MCF 10A (cell line): Measurements from ENCODE around the gene VSIG10L2. TPM values are rescaled to one million over a fixed set of nuclear protein-coding genes. Genes with fewer than 3 reads are reported as not detected.

Experiments
- BruUV-seq: library from RNA; stranded (reverse); fragments of 400-500 nt; replicated peaks from 2 replicates; lab custom pipeline; 2021; lab: Mats Ljungman, UMichigan
- CTCF ChIA-PET: fragments of 300-600 bp; sonication (Branson Sonifier 250); formaldehyde crosslinking; extraction: SDS; loops from one replicate; lab custom pipeline; 2021; ENCODE audit warnings: antibody characterized with exemption, inconsistent platforms; lab: Yijun Ruan, JAX
- POLR2A ChIA-PET: fragments of 300-600, 350-650 bp; sonication (Branson Sonifier 250); formaldehyde crosslinking; extraction: SDS; loops from one replicate; lab custom pipeline; 2020; ENCODE audit warnings: antibody characterized with exemption, inconsistent platforms; lab: Yijun Ruan, JAX
- DNase-seq: peaks from one replicate; pipeline ENCODE4 v3.0.0-alpha.2; 2018; ENCODE audit not compliant: unreplicated experiment
- H3K27ac Mint-ChIP-seq: one replicate; pipeline ENCODE4 v1.8.0; 2022; ENCODE audit warnings: mild to moderate bottlenecking, low read depth, mixed read lengths; ENCODE audit not compliant: unreplicated experiment
- H3K27me3 Mint-ChIP-seq: one replicate; pipeline ENCODE4 v1.8.0; 2022; ENCODE audit warnings: mixed read lengths; ENCODE audit not compliant: insufficient read depth, unreplicated experiment
- H3K36me3 Mint-ChIP-seq: one replicate; pipeline ENCODE4 v1.8.0; 2022; ENCODE audit warnings: mild to moderate bottlenecking, moderate library complexity, mixed read lengths; ENCODE audit not compliant: insufficient read depth, unreplicated experiment
- H3K4me1 Mint-ChIP-seq: one replicate; pipeline ENCODE4 v1.8.0; 2022; ENCODE audit warnings: mixed read lengths; ENCODE audit not compliant: insufficient read depth, unreplicated experiment
- H3K4me3 Mint-ChIP-seq: one replicate; pipeline ENCODE4 v1.8.0; 2022; ENCODE audit warnings: mild to moderate bottlenecking, moderate library complexity, mixed read lengths; ENCODE audit not compliant: unreplicated experiment
- H3K9me3 Mint-ChIP-seq: one replicate; pipeline ENCODE4 v1.8.0; 2022; ENCODE audit warnings: mixed read lengths; ENCODE audit not compliant: unreplicated experiment
- intact Hi-C: fragments of 100-400 bp; cut with micrococcal nuclease; formaldehyde crosslinking; loops from 2 replicates; pipeline ENCODE4 v1.14.1; 2022
- total RNA-seq: library from RNA; stranded (reverse); gene quantifications from 2 replicates; pipeline ENCODE4 v1.2.3, GENCODE V29; 2022
- TF ChIP-seq, protein P1 (sequence below): fragments of 200-600 bp; IDR thresholded peaks from one replicate; pipeline ENCODE4 v1.8.0; 2022; ENCODE audit warnings: antibody characterized with exemption, mild to moderate bottlenecking; ENCODE audit not compliant: unreplicated experiment

VSIG10L2 gene
- total RNA-seq, 1 experiment from 2014 or later: not detected

DNA sequence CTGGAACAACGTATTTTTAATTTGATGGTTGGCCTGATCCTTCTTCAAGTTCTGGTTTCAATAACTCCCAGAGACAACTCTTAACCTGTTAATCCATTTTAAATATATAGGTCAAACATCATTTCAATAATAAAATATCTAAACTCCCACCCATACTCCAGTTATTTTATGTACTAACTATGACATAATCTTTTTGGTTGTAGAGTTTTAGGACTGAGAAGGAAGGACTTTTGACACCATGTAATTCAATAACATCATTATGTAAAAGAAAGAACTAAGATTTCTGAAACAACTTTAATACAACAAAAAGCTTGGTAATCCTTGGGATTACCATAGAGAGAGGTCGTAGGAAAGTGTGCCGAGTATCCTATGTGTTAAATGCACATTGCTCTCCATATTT lies 31.5 kb downstream of the VSIG10L2 start:
- no peaks in the 10 kb centered on the region for H3K9me3 Mint-ChIP-seq
- no peak for DNase-seq
- H3K27me3 Mint-ChIP-seq: no peaks in the 10 kb centered on the region
- no peaks in the 10 kb centered on the region for H3K36me3 Mint-ChIP-seq
- no peak overlapping the region for H3K4me3 Mint-ChIP-seq
- ChIA-PET CTCF (interaction anchor here (0.7 to 1.7 kb wide), 7 partner anchors 35 to 1861 kb away, joined by 3 to 4 read pairs (median 3); no protein-coding TSS in a partner anchor), POLR2A (interaction anchor here (0.6 to 2.5 kb wide), 5 partner anchors 8 to 37 kb away, joined by 3 to 14 read pairs (median 6); no protein-coding TSS in a partner anchor)
- no peaks in the 10 kb centered on the region for H3K4me1 Mint-ChIP-seq
- intact Hi-C loops: no loop called here
- H3K27ac Mint-ChIP-seq: no peak overlapping the region
- TF ChIP-seq, protein P1, sequence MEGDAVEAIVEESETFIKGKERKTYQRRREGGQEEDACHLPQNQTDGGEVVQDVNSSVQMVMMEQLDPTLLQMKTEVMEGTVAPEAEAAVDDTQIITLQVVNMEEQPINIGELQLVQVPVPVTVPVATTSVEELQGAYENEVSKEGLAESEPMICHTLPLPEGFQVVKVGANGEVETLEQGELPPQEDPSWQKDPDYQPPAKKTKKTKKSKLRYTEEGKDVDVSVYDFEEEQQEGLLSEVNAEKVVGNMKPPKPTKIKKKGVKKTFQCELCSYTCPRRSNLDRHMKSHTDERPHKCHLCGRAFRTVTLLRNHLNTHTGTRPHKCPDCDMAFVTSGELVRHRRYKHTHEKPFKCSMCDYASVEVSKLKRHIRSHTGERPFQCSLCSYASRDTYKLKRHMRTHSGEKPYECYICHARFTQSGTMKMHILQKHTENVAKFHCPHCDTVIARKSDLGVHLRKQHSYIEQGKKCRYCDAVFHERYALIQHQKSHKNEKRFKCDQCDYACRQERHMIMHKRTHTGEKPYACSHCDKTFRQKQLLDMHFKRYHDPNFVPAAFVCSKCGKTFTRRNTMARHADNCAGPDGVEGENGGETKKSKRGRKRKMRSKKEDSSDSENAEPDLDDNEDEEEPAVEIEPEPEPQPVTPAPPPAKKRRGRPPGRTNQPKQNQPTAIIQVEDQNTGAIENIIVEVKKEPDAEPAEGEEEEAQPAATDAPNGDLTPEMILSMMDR: no peak
- BruUV-seq: no TSS peak

DNA sequence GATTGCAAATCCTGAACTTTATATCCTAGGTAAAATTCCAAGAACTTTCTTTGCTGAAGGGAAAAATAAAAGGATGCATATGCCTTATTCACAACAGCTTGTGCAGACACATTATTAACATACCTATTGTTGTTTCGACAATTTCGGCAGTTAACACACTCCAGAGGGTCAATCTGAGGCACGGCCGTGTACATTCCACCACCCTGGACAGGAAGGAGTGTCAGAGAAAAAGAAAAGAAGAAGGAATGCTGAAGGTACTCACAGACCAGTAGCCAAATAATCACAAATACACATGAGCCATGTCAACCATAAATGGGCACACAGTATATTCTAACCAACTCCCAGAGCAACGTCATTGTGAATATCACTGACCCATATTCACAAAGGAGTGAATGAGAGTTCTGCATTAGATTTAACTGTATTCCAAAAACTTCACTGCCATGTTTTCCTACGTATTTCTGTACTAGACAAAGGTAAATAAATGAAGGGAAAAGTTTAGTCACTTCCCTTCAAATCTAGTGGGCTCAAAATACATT lies 32.4 kb downstream of the VSIG10L2 start:
- POLR2A ChIA-PET: interaction anchor here (2.5 kb wide), 1 partner anchor 32 kb away, joined by 8 read pairs; no protein-coding TSS in a partner anchor
- Mint-ChIP-seq H3K4me3 (no peak overlapping the region), H3K9me3 (no peaks in the 10 kb centered on the region), H3K27me3 (no peaks in the 10 kb centered on the region), H3K36me3 (no peaks in the 10 kb centered on the region), H3K27ac (no peak overlapping the region), H3K4me1 (no peaks in the 10 kb centered on the region)
- TF ChIP-seq, protein P1: no peak
- BruUV-seq: no TSS peak
- intact Hi-C loops: no loop called here
- CTCF ChIA-PET: interaction anchor here (1.0 to 1.7 kb wide), 2 partner anchors 36 to 83 kb away, joined by 3 to 4 read pairs; no protein-coding TSS in a partner anchor
- DNase-seq: no peak

DNA sequence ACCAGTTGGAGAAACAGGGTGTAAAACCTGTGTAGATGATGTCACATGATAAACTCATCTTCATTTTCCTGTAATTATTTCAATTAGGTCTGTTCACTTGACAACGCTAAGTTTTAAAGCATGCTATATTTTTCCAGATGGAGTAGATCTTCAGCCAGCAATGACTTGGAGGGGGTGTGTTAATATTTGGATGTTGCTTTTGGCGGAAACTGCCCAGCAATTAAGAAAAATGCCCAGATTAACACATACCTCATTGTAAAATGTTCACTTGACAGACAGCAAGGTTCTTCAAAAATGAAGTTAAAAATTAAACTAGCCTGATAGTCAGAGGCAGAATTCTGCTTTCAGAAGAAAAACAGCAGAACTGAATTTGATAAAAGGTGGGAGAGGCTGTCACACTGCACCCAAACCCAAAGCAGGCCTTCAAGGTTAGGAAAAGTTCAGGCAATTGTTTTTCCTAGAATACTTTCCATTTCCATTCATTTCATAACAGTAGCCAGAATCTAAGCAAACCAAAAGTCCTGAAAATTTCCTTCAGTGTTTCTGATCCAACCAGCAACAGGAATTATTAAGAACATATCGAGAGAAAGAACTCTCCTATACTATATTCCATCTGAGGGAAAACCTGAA lies 33.0 kb downstream of the VSIG10L2 start:
- Mint-ChIP-seq H3K27ac (no peak overlapping the region), H3K4me3 (no peak overlapping the region), H3K4me1 (no peaks in the 10 kb centered on the region), H3K27me3 (no peaks in the 10 kb centered on the region), H3K9me3 (no peaks in the 10 kb centered on the region), H3K36me3 (no peaks in the 10 kb centered on the region)
- intact Hi-C loops: no loop called here
- BruUV-seq: no TSS peak
- no peak for DNase-seq
- POLR2A ChIA-PET: no interaction called here
- CTCF ChIA-PET: no interaction called here
- TF ChIP-seq, protein P1: no peak

DNA sequence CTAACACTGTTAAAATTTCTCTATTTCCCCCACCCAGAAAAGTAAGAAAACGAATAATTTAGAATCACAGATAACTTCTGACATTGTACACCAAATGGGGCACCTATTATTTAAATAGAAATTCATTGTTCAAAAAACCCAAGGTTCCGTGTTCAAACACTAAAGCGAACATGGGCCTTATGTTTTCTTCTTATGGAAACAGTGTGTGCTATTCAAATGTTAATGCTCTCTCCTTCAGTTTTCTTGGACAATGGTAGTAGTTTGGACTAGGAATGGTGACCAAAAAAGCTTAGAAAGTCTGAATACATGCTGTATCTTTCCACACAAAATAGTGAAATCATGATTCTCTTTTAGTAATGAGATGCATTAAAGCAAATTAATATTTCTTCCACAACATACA lies 33.7 kb downstream of the VSIG10L2 start:
- intact Hi-C loops: no loop called here
- no peak for DNase-seq
- Mint-ChIP-seq H3K4me3 (no peak overlapping the region), H3K9me3 (no peaks in the 10 kb centered on the region), H3K27ac (no peak overlapping the region), H3K36me3 (no peaks in the 10 kb centered on the region), H3K27me3 (no peaks in the 10 kb centered on the region), H3K4me1 (no peaks in the 10 kb centered on the region)
- TF ChIP-seq, protein P1: no peak
- POLR2A ChIA-PET: no interaction called here
- CTCF ChIA-PET: interaction anchor here (0.5 kb wide), 1 partner anchor 43 kb away, joined by 4 read pairs; no protein-coding TSS in a partner anchor
- no TSS peak for BruUV-seq
